ENCODE measurements around the gene ADAP1.

DNA sequence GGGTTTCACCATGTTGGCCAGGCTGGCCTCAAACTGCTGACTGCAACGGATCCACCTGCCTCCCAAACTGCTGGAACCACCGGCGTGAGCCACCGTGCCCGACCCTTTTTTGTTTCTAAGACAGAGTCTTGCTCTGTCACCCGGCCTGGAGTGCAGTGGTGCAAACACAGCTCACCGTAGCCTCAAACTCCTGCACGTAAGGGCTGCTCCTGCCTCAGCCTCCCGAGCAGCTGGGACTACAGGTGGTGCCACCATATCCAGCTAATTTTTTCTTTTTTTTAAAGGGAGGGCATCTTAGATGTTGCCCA, 36.4 kb downstream of the ADAP1 start:
- TF ChIP-seq CTCF (IDR thresholded peaks at IDR 0.05) (no peak), POLR2AphosphoS5 (IDR thresholded peaks at IDR 0.05) (no peak), POLR2A (IDR thresholded peaks at IDR 0.05) (no peak), EP300 (IDR thresholded peaks at IDR 0.05) (no peak)

Data from gastroesophageal sphincter (tissue), 3 donors.